ENCODE results near the gene CCDC69.

The CCDC69 gene

DNA sequence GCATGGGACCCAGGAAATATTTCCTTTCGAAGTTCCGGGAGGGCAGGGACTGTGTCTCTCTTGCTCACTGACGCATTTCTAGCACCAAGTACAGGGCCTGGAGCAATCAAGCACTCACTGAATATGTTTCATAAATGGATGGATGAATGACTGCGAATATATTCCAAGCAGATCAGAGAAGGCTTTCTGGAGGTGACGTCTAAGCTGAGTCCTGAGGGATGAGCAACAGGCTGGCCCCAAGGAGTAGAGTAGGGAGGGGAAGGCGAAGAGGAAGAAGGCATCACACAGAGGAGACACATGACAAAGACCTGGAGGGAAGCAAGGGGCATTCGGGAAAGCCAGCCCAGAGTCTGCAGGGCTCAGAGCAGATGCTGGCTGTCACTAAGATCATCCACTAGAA, 80.2 kb downstream of the CCDC69 start:
- no peak for DNase-seq (ENCODE audit: low read depth)
- TF ChIP-seq, protein P1, sequence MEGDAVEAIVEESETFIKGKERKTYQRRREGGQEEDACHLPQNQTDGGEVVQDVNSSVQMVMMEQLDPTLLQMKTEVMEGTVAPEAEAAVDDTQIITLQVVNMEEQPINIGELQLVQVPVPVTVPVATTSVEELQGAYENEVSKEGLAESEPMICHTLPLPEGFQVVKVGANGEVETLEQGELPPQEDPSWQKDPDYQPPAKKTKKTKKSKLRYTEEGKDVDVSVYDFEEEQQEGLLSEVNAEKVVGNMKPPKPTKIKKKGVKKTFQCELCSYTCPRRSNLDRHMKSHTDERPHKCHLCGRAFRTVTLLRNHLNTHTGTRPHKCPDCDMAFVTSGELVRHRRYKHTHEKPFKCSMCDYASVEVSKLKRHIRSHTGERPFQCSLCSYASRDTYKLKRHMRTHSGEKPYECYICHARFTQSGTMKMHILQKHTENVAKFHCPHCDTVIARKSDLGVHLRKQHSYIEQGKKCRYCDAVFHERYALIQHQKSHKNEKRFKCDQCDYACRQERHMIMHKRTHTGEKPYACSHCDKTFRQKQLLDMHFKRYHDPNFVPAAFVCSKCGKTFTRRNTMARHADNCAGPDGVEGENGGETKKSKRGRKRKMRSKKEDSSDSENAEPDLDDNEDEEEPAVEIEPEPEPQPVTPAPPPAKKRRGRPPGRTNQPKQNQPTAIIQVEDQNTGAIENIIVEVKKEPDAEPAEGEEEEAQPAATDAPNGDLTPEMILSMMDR (conservative IDR thresholded peaks at IDR 0.05; ENCODE audit: low read depth, low read length): no peak
- H3K4me3 ChIP-seq (ENCODE audit: low read depth, low read length): no peak overlapping the region

DNA sequence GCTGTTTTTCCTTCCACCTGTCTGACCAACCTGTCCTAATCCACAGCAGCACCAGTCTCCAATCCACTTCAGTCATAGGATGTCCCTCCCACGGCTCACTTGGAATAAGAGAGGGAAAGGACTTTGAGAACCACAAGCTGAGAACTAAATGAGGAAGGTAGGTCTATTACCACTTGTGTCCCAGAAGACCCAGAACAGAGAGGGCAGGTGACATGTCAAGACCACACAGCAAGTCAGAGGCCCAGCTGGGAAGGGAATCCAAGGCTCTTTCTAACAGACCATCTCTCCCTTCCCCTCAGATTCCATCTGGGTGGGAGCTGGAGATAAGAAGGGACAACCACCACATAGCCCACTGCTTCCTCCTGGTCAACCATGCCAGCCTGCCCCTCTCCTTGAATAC, 81.0 kb downstream of the CCDC69 start:
- no peak overlapping the region for H3K4me3 ChIP-seq (ENCODE audit: low read depth, low read length)
- no peak for DNase-seq (ENCODE audit: low read depth)
- TF ChIP-seq, protein P1 (conservative IDR thresholded peaks at IDR 0.05; ENCODE audit: low read depth, low read length): no peak

DNA sequence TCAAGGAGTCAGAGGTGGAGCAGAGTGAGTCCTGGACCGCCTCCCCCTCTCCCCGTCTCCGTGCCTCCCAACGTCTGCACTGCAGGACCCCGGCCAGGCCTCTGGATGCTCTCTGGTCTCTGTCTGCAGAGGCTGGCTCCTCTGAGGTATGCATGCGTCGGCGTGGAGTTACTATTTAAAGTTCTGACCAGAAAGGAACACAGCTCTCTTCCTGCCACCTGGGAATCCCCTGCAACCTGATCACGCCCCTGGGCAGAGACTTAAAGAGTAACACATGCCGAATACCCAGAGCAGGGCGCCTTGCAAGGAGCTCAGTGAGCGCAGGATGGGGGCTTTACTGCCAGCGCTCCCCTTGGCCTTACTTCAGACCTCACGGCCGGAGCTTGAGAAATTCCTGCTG, 82.4 kb downstream of the CCDC69 start:
- TF ChIP-seq, protein P1 (conservative IDR thresholded peaks at IDR 0.05; ENCODE audit: low read depth, low read length): no peak
- DNase-seq (ENCODE audit: low read depth): peak; percentile 78
- H3K4me3 ChIP-seq (ENCODE audit: low read depth, low read length): no peak overlapping the region

DNA sequence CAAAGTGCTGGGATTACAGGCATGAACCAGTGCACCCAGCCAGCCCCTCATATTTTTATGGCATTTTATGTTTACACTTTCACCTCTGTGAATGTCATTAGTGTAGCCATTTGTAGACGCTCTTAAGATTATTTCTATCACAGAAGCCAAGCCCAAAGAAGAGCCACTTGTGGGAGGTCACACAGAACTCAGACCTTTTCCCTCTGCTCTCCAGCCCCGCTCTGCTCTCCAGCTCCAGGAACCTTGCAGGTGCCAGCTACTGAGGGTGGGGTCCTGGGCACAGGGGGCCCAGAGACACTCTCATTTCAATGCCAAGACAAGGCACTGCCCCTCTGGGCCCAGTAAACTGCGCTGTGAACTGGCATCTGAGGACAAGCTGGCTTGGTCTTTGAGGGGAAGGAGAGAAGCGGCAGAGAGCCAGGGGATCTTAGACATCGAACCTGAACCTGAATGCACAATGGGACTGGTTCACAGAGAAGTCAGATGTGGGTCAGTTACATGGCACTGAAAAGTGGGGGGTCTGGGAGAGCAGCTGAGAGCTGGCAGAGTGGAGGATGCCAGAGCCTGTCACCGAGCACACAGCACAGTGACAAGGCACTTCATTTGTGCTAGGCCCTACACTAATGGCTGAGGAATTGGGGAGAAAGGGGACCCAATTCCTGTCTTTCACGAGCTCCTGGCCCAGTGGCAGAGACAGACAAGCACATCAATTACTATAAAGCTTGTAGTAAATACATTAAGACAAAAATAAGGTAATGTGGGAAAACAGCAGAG, 83.0 kb downstream of the CCDC69 start:
- no peak for DNase-seq (ENCODE audit: low read depth)
- no peak overlapping the region for H3K4me3 ChIP-seq (ENCODE audit: low read depth, low read length)
- TF ChIP-seq, protein P1 (conservative IDR thresholded peaks at IDR 0.05; ENCODE audit: low read depth, low read length): no peak

DNA sequence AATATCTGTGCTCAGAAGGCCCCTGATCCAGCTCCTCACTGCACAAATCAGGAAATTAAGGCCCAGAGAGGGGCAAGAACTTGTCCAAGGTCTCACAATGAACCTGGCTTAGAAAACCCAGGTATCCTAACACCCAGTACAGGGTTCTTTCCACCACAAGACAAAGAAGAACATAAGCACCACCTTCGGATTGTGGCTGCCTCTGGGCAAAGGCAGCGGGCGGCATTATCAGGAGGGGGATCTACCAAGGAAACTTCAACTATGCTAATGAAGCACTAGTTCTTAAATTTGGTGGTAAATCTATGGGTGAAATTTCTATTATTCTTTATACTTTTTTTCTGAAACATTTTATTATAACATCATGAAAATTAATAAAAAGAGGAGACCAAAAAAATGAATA, 84.2 kb downstream of the CCDC69 start:
- DNase-seq (ENCODE audit: low read depth): no peak
- no peak overlapping the region for H3K4me3 ChIP-seq (ENCODE audit: low read depth, low read length)

DNA sequence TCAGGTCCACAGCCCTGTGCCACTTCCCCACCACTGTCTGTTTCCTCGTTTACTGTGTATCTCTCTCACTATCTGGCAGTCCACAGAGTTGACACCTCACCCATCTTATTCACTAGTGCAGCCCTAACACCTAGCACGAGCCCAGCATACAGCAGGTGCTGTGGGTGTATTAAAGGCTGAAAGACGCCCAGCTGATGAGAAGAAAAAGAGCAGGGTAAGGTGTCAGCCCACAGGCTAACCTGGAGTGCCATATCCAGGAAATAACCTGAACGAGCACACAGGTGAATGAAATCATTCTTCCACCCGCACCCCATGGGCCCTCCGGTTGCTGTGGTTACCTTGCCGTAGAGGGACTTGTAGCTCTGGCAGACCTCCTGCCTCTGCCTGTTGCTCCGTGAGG, 84.9 kb downstream of the CCDC69 start:
- no peak overlapping the region for H3K4me3 ChIP-seq (ENCODE audit: low read depth, low read length)
- TF ChIP-seq, protein P1 (conservative IDR thresholded peaks at IDR 0.05; ENCODE audit: low read depth, low read length): no peak
- DNase-seq (ENCODE audit: low read depth): no peak

More for the DNA sequence above, 84.2 kb downstream of the CCDC69 start:
- TF ChIP-seq, protein P1 (conservative IDR thresholded peaks at IDR 0.05; ENCODE audit: low read depth, low read length): no peak

DNA sequence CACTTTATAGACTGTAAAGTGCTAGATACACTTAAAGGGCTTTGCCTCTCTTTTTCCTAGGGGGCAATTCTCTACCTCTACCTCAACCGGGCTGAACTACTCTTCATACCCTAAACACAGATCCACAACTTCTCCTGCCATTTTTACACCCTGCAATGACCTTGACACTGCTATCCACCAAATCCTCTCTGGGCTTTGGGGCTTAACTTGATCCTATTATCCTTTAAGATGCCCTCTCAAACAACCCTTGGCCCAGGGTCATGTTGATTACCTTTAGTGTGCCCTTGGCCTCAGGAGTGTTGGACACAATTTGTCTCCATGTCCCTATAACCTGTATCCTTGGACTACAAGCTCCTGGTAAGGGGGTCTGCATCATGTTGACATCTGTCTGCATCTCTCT, 85.8 kb downstream of the CCDC69 start:
- H3K4me3 ChIP-seq (ENCODE audit: low read depth, low read length): no peak overlapping the region
- TF ChIP-seq, protein P1 (conservative IDR thresholded peaks at IDR 0.05; ENCODE audit: low read depth, low read length): no peak
- no peak for DNase-seq (ENCODE audit: low read depth)
